Ovary (tissue), 9 donors: ENCODE data around the gene SESN2. TPM values are rescaled to one million over a fixed set of nuclear protein-coding genes. Genes with fewer than 3 reads are reported as not detected.

ENCODE experiments used
- DNase-seq, 5 donors: peaks; one replicate each; pipeline ENCODE4 v3.0.0-alpha.2; 2019 to 2020
- H3K27ac ChIP-seq, 2 donors: fragments of 200-600 bp; one replicate each; pipeline versions ENCODE4 v1.5.1 to v1.8.0; 2019 to 2022
- H3K27me3 ChIP-seq: fragments of 200-600 bp; one replicate; pipeline ENCODE4 v1.8.0; 2022
- H3K36me3 ChIP-seq: fragments of 200-600 bp; sonication (generic); one replicate; pipeline ENCODE4 v1.5.1; 2019
- H3K4me1 ChIP-seq: one replicate; pipeline ENCODE4 v1.8.1; 2013; ENCODE audit warnings: mild to moderate bottlenecking, moderate library complexity; ENCODE audit not compliant: insufficient read depth
- H3K4me3 ChIP-seq: fragments of 200-600 bp; sonication (generic); one replicate; pipeline ENCODE4 v1.5.1; 2017
- H3K9me3 ChIP-seq, 2 donors: fragments of 200-600 bp in 1 of 2; sonication (generic) in 1 of 2; one replicate each; pipeline versions ENCODE4 v1.5.1 to v1.8.1; 2013 to 2019; ENCODE audit warnings: mild to moderate bottlenecking in 1 of 2, moderate library complexity in 1 of 2
- EP300 ChIP-seq: sonication (generic); formaldehyde crosslinking; IDR thresholded peaks from one replicate; pipeline ENCODE4 v1.6.1; 2017; ENCODE audit warnings: antibody characterized with exemption
- POLR2A ChIP-seq: fragments of 450-650 bp; IDR thresholded peaks from one replicate; pipeline ENCODE4 v1.6.1; 2017; ENCODE audit warnings: antibody characterized with exemption, mild to moderate bottlenecking, moderate library complexity
- WGBS, 3 donors: extraction: QIAGEN DNeasy Blood & Tissue Kit in 1 of 3; methylation state at CpG; one replicate each; pipeline versions ENCODE4 v1.1.5 to v1.1.7; 2013 to 2017; 5-methylcytosine and 5-hydroxymethylcytosine counted together
- intact Hi-C, 4 donors: fragments of 100-400 bp; cut with DNase I; formaldehyde crosslinking; loops; one replicate each; pipeline versions ENCODE4 v1.11.0 to v1.15.1; 2022 to 2023
- polyA plus RNA-seq, 2 donors: library from polyadenylated mRNA; stranded (reverse); fragments of 200-250 nt in 1 of 2; fragments of 350-450 nt in 1 of 2; fragmentation: Illumina TruSeq in 1 of 2; extraction: RNeasy Lipid Tissue Mini Kit (QIAGEN cat#74804) in 1 of 2; gene quantifications; one replicate each; pipeline ENCODE4 v1.2.3, GENCODE V29; 2013 to 2014
- total RNA-seq, 7 donors: library from RNA; depleted of rRNA in 2 of 7; stranded (reverse); fragments of >200 nt in 2 of 7; fragmentation: NEBNext Ultra II Directional in 3 of 7; extraction: Animal tissue kit (Norgen Biotek cat#: 25700) in 3 of 7; gene quantifications; one replicate each; pipeline versions ENCODE4 v1.1.0 to v1.2.4, GENCODE V29; 2016 to 2023
- TF ChIP-seq, protein P1 (sequence below), 3 donors: fragments of 450-650 bp in 2 of 3; fragments of 200-600 bp in 1 of 3; IDR thresholded peaks; one replicate each; pipeline versions ENCODE4 v1.5.1 to v1.8.0; 2016 to 2022; ENCODE audit warnings: antibody characterized with exemption in 3 of 3, mild to moderate bottlenecking in 1 of 3
- donor health status: DM: no; HTN: no; CAD: no; lungs with moderate emphysema.
- donor health status: DM: no; HTN: no; CAD: no.
- donor health status: Bipolar disorder and iron deficiency.
- donor health status: DM: yes; HTN: yes; CAD: no.
- donor health status: DM: no; HTN: no; CAD: no.
- donor health status: DM: yes; HTN: yes; CAD: no.

SESN2 gene
- total and polyA plus RNA-seq, 9 donors: 7.4 to 79.9 (median 25.0) TPM

DNA sequence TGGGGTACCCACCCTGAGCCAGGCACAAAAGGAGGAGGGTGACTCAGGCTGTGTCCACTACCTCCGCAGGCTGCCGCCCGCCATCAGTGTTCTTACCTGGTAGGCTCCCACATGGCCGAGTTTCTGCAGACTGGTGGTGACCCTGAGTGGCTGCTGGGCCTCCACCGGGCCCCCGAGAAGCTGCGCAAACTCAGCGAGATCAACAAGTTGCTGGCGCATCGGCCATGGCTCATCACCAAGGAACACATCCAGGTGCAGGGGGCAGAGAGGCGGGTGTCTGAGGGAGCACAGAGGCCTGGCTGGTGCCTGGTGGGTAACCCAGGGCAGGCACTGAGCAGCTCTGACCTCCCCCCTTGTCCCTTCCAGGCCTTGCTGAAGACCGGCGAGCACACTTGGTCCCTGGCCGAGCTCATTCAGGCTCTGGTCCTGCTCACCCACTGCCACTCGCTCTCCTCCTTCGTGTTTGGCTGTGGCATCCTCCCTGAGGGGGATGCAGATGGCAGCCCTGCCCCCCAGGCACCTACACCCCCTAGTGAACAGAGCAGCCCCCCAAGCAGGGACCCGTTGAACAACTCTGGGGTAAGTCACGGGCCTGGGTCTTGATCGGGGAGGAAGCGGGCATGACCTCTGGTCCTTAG, 13.0 kb downstream of the SESN2 start:
- intact Hi-C loops: no loop called here
- H3K4me3 ChIP-seq: no peak overlapping the region

DNA sequence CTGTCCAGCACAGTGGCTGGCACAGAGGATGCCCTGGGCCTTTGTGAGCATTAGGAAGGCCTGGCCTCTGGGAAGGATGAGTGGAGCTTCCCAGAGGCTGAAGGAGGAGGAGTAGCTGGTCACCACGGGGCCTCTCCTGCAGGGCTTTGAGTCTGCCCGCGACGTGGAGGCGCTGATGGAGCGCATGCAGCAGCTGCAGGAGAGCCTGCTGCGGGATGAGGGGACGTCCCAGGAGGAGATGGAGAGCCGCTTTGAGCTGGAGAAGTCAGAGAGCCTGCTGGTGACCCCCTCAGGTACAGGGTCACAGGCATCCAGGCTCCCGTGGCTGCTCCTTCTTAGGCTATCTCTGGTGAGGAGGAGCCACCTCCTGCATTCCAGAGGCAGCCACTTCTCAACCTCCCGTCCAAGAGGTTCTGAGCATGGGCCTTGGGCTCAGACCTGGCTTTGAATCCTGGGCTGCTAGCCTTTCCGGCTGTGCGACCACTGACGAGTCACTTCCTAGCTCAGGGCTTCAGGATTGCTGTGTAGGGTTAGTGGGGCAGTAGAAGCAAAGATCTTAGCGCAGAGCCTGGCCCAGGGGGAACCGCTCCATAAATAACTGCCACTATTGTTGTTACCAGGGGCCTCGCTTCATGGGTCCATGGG, 14.0 kb downstream of the SESN2 start:
- Histone ChIP-seq H3K27ac (no peak overlapping the region), H3K9me3 (no peaks in the 10 kb centered on the region), H3K4me3 (no peak overlapping the region), H3K27me3 (no peaks in the 10 kb centered on the region), H3K4me1 (no peaks in the 10 kb centered on the region), H3K36me3 (no peaks in the 10 kb centered on the region)
- intact Hi-C loops: no loop called here
- 79 to 82% (median 80%) methylated on average over 17 of the region's 17 CpGs for WGBS, 3 donors
- TF ChIP-seq, protein P1, sequence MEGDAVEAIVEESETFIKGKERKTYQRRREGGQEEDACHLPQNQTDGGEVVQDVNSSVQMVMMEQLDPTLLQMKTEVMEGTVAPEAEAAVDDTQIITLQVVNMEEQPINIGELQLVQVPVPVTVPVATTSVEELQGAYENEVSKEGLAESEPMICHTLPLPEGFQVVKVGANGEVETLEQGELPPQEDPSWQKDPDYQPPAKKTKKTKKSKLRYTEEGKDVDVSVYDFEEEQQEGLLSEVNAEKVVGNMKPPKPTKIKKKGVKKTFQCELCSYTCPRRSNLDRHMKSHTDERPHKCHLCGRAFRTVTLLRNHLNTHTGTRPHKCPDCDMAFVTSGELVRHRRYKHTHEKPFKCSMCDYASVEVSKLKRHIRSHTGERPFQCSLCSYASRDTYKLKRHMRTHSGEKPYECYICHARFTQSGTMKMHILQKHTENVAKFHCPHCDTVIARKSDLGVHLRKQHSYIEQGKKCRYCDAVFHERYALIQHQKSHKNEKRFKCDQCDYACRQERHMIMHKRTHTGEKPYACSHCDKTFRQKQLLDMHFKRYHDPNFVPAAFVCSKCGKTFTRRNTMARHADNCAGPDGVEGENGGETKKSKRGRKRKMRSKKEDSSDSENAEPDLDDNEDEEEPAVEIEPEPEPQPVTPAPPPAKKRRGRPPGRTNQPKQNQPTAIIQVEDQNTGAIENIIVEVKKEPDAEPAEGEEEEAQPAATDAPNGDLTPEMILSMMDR (IDR thresholded peaks at IDR 0.05): no peak
- TF ChIP-seq EP300 (no peak), POLR2A (no peak)
- no peak for DNase-seq

More for the DNA sequence above, 13.0 kb downstream of the SESN2 start:
- TF ChIP-seq POLR2A: no peak
- H3K36me3 ChIP-seq: no peaks in the 10 kb centered on the region
- no peaks in the 10 kb centered on the region for H3K27me3 ChIP-seq
- H3K9me3 ChIP-seq: no peaks in the 10 kb centered on the region
- DNase-seq: no peak
- WGBS, 3 donors: 90 to 98% (median 95%) methylated on average over 15 to 20 of the region's 20 CpGs
- H3K27ac ChIP-seq: no peak overlapping the region
- H3K4me1 ChIP-seq: peaks cover 6% of the 10 kb centered on the region

DNA sequence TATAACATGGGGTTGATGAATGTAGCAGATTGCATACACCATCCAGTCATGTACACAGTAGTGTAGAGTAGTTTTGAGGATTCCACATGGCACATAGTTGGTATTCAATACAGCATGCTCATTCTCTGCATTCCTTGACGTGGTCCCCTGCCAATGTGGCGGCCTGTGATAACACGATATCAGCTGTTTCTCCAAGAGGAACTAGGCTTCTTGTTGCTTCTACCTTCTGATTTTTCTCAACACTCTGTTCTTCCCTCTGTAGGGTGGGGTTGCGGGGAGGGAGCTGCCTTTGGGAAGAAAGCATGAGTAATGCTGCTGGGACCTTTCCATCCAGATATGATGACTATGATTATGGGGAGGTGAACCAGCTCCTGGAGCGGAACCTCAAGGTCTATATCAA, 19.4 kb downstream of the SESN2 start:
- no peaks in the 10 kb centered on the region for H3K36me3 ChIP-seq
- H3K4me3 ChIP-seq: no peak overlapping the region
- no peaks in the 10 kb centered on the region for H3K4me1 ChIP-seq
- H3K27me3 ChIP-seq: no peaks in the 10 kb centered on the region
- H3K9me3 ChIP-seq: no peaks in the 10 kb centered on the region
- intact Hi-C loops: no loop called here
- H3K27ac ChIP-seq: no peak overlapping the region
- TF ChIP-seq POLR2A (no peak), EP300 (no peak)
- TF ChIP-seq, protein P1 (IDR thresholded peaks at IDR 0.05): no peak
- no peak for DNase-seq
- 88 to 95% (median 94%) methylated on average over 5 of the region's 5 CpGs for WGBS, 3 donors

DNA sequence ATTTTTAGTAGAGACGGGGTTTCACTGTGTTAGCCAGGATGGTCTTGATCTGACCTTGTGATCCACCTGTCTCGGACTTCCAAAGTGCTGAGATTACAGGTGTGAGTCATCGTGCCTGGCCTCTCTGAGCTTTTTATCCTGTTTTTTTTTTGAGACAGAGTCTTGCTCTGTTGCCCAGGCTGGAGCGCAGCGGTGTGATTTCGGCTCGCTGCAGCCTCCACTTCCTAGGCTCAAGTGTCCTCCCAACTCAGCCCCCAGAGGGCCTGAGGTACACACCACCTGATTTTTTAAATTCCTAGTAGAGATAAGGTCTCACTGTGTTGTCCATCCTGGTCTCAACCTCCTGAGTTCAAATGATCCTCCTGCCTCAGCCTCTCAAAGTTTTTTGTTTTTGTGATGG, 20.4 kb downstream of the SESN2 start:
- H3K27me3 ChIP-seq: no peaks in the 10 kb centered on the region
- no peak overlapping the region for H3K4me3 ChIP-seq
- TF ChIP-seq, protein P1 (IDR thresholded peaks at IDR 0.05): no peak
- TF ChIP-seq EP300 (no peak), POLR2A (no peak)
- no peaks in the 10 kb centered on the region for H3K4me1 ChIP-seq
- no peak for DNase-seq
- H3K36me3 ChIP-seq: no peaks in the 10 kb centered on the region
- intact Hi-C loops: no loop called here
- no peaks in the 10 kb centered on the region for H3K9me3 ChIP-seq
- 88 to 92% (median 92%) methylated on average over 7 of the region's 7 CpGs for WGBS, 3 donors
- no peak overlapping the region for H3K27ac ChIP-seq

DNA sequence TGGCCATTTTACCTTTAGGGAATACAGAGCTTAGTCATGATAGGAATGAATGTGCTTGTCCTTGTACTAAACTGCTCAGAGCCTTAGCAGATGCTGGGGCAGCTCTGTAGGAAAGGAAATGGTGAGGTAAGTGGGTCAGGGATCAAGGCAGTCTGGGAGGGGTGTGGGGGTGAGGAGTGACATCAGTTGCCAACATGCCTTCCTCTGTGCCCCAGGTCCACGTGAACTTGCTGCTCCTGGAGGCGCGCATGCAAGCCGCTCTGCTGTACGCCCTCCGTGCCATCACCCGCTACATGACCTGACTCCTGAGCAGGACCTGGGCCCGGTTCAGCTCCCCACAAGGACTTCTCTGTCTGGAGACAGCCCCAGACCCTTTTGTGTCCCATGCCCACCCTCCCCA, 21.2 kb downstream of the SESN2 start:
- no peaks in the 10 kb centered on the region for H3K27me3 ChIP-seq
- 86 to 94% (median 89%) methylated on average over 8 of the region's 8 CpGs for WGBS, 3 donors
- no peaks in the 10 kb centered on the region for H3K4me1 ChIP-seq
- H3K4me3 ChIP-seq: no peak overlapping the region
- no peak for DNase-seq
- H3K36me3 ChIP-seq: no peaks in the 10 kb centered on the region
- TF ChIP-seq POLR2A (no peak), EP300 (no peak)
- TF ChIP-seq, protein P1 (IDR thresholded peaks at IDR 0.05): no peak
- no peaks in the 10 kb centered on the region for H3K9me3 ChIP-seq
- intact Hi-C loops: no loop called here
- no peak overlapping the region for H3K27ac ChIP-seq
